ENCODE measurements around the gene BACH2. TPM values are rescaled to one million over a fixed set of nuclear protein-coding genes. Genes with fewer than 3 reads are reported as not detected.

Gene BACH2
- total and polyA plus RNA-seq, 2 of the 8 experiments (the other 6 are each of a cell fraction or from before 2014, with no cell fraction given) = 1.9 to 5.9 TPM

GRCh38 chr6:89975991-89976693 is 320.5 kb downstream of the BACH2 start:
- Histone ChIP-seq H4K91ac (replicated peaks; ENCODE audit: insufficient read length, low read length) (no peak overlapping the region), H3K27me3 (replicated peaks in 1 of 4; ENCODE audit: control insufficient read depth in 3 of 4, extremely low read depth in 1 of 4, insufficient read depth in 3 of 4, low read length in 3 of 4) (no peaks in the 10 kb centered on the region), H3K4ac (replicated peaks; ENCODE audit: insufficient read length, low read depth, low read length) (no peak overlapping the region), H3K9ac (replicated peaks in 1 of 4; ENCODE audit: extremely low read depth in 1 of 4, low read depth in 3 of 4, low read length in 3 of 4) (no peak overlapping the region), H3K23ac (ENCODE audit: insufficient read length) (no peak overlapping the region), H3K79me1 (ENCODE audit: low read depth, low read length) (no peaks in the 10 kb centered on the region), H2BK20ac (ENCODE audit: low read length) (no peak overlapping the region), H3K14ac (ENCODE audit: insufficient read length) (no peak overlapping the region), H3K18ac (ENCODE audit: extremely low read depth, low read length) (no peak overlapping the region), H3K9me3 (ENCODE audit: insufficient read depth in 2 of 2, low read depth in 1 of 2, low read length in 1 of 2) (no peaks in the 10 kb centered on the region), H3K79me2 (ENCODE audit: control insufficient read depth in 1 of 2, insufficient read depth in 2 of 2, low read length in 2 of 2) (no peaks in the 10 kb centered on the region), H2BK5ac (ENCODE audit: low read depth, low read length) (no peak overlapping the region), H4K8ac (ENCODE audit: extremely low read depth, insufficient read depth, low read length) (no peak overlapping the region), H2AK5ac (ENCODE audit: low read depth, low read length) (no peak overlapping the region), H4K20me1 (replicated peaks in 1 of 2; ENCODE audit: control insufficient read depth in 1 of 2, insufficient read depth in 2 of 2, low read length in 2 of 2) (no peaks in the 10 kb centered on the region), H3K56ac (replicated peaks; ENCODE audit: insufficient read length, low read depth, low read length) (no peak overlapping the region), H3K4me3 (ENCODE audit: extremely low read depth in 1 of 4, insufficient read depth in 2 of 4, low read depth in 3 of 4, low read length in 4 of 4) (no peak overlapping the region), H4K5ac (ENCODE audit: insufficient read length, low read depth, low read length) (no peak overlapping the region), H3K4me2 (ENCODE audit: insufficient read depth in 1 of 2, low read depth in 2 of 2, low read length in 2 of 2) (no peak overlapping the region), H3K27ac (ENCODE audit: low read depth, low read length) (no peak overlapping the region), H2BK120ac (replicated peaks; ENCODE audit: low read depth, low read length) (no peak overlapping the region), H3K36me3 (ENCODE audit: control insufficient read depth in 2 of 4, insufficient read depth in 4 of 4, low read length in 3 of 4) (peaks cover 0 to 2% (median 0%) of the 10 kb centered on the region in 4 experiments; a peak in 2 of 8 replicates), H2BK12ac (ENCODE audit: low read depth, low read length) (no peak overlapping the region), H2AFZ (ENCODE audit: low read length) (0 out of 2 replicates have a peak overlapping the region, but pooled peaks have one; percentile 28), H3K23me2 (ENCODE audit: low read depth, low read length) (no peaks in the 10 kb centered on the region), H2BK15ac (ENCODE audit: low read length) (no peak overlapping the region), H3K4me1 (replicated peaks in 1 of 4; ENCODE audit: control insufficient read depth in 3 of 4, insufficient read depth in 4 of 4, low read length in 3 of 4) (no peaks in the 10 kb centered on the region)
- FAIRE-seq (peak; percentile 19), DNase-seq (ENCODE audit: low read depth in 1 of 2, low spot score in 2 of 2) (no peak)
- ChIA-PET CTCF (ENCODE audit: partially characterized antibody) (interaction anchor here (0.5 to 1.5 kb wide), 4 partner anchors 25 to 309 kb away, joined by 3 to 6 read pairs (median 4); no protein-coding TSS in a partner anchor), POLR2A (ENCODE audit: partially characterized antibody) (no interaction called here)
- 86% methylated on average over 12 of the region's 12 CpGs; no CpG with 5 or more reads in 1 of the 2 experiments for WGBS, 2 experiments (ENCODE audit: extremely low coverage in 1 of 2, insufficient coverage in 1 of 2, insufficient read length in 1 of 2, insufficient replicate concordance in 2 of 2, low coverage in 1 of 2, low lambda C conversion rate in 2 of 2, missing lambda C conversion rate in 1 of 2)
- TF ChIP-seq BACH1 (IDR thresholded peaks at IDR 0.05; ENCODE audit: low read length) = no peak
